SK-N-SH treated with all-trans-retinoic acid at 6 μM for 48 hours (cell line): ENCODE measurements around the gene DCUN1D2.
"Not testable (repeated sequence)": the region's sequence is repeated elsewhere in the genome, so short reads cannot be mapped to it uniquely, and the experiment has no call there.

ENCODE experiments used
- ATAC-seq: fragments of 200-7000 bp; cut with Tn5 transposase; 3 replicates; pipeline ENCODE4 v1.9.1; 2020; ENCODE audit warnings: mild to moderate bottlenecking, moderate library complexity
- ARNTL ChIP-seq: fragments of 450-650 bp; formaldehyde crosslinking; IDR thresholded peaks from 2 replicates; pipeline ENCODE4 v1.5.0; 2020; ENCODE audit warnings: low read depth, mild to moderate bottlenecking, moderate library complexity, borderline replicate concordance
- BACH2 ChIP-seq: fragments of 250-450 bp; sonication (Bioruptor Pico); IDR thresholded peaks from 2 replicates; pipeline ENCODE4 v1.9.0; 2021; ENCODE audit warnings: mild to moderate bottlenecking, borderline replicate concordance
- CSDC2 ChIP-seq: fragments of 250-450 bp; sonication (Bioruptor Pico); IDR thresholded peaks from 2 replicates; pipeline ENCODE4 v1.5.0; 2020; ENCODE audit warnings: mild to moderate bottlenecking, moderate library complexity
- ESRRG ChIP-seq: fragments of 250-450 bp; sonication (Bioruptor Pico); IDR thresholded peaks from 2 replicates; pipeline ENCODE4 v1.6.1; 2021; ENCODE audit warnings: mild to moderate bottlenecking
- GLIS3 ChIP-seq: fragments of 250-450 bp; sonication (Bioruptor Pico); IDR thresholded peaks from 2 replicates; pipeline ENCODE4 v1.5.0; 2020; ENCODE audit warnings: mild to moderate bottlenecking, moderate library complexity
- ISL1 ChIP-seq: fragments of 250-450 bp; sonication (Bioruptor Pico); IDR thresholded peaks from 2 replicates; pipeline ENCODE4 v2.1.2; 2022; ENCODE audit warnings: mild to moderate bottlenecking, moderate library complexity
- OSR1 ChIP-seq: fragments of 250-450 bp; sonication (Bioruptor Pico); IDR thresholded peaks from 2 replicates; pipeline ENCODE4 v1.8.0; 2022; ENCODE audit warnings: moderate library complexity, mild to moderate bottlenecking, inconsistent platforms
- PPARA ChIP-seq: fragments of 250-450 bp; sonication (Bioruptor Pico); IDR thresholded peaks from 2 replicates; pipeline ENCODE4 v1.5.0; 2020; ENCODE audit warnings: mild to moderate bottlenecking, borderline replicate concordance
- RARB ChIP-seq: fragments of 250-450 bp; sonication (Bioruptor Pico); IDR thresholded peaks from 2 replicates; pipeline ENCODE4 v1.8.0; 2021; ENCODE audit warnings: mild to moderate bottlenecking, moderate library complexity
- SNAI2 ChIP-seq: fragments of 250-450 bp; sonication (Bioruptor Pico); IDR thresholded peaks from 2 replicates; pipeline ENCODE4 v1.5.0; 2020; ENCODE audit warnings: mild to moderate bottlenecking, moderate library complexity
- TCF4 ChIP-seq: fragments of 250-450 bp; sonication (Bioruptor Pico); IDR thresholded peaks from 2 replicates; pipeline ENCODE4 v1.8.0; 2021; ENCODE audit warnings: mild to moderate bottlenecking, moderate library complexity, borderline replicate concordance
- TOX ChIP-seq: fragments of 250-450 bp; sonication (Bioruptor Pico); IDR thresholded peaks from 2 replicates; pipeline ENCODE4 v1.8.0; 2021; ENCODE audit warnings: mild to moderate bottlenecking, moderate library complexity, borderline replicate concordance
- ZC3H10 ChIP-seq: fragments of 250-450 bp; sonication (Bioruptor Pico); IDR thresholded peaks from 2 replicates; pipeline ENCODE4 v1.5.1; 2021; ENCODE audit warnings: mild to moderate bottlenecking, moderate library complexity
- ZFP3 ChIP-seq: fragments of 250-450 bp; sonication (Bioruptor Pico); IDR thresholded peaks from 2 replicates; pipeline ENCODE4 v1.5.0; 2020; ENCODE audit warnings: mild to moderate bottlenecking, moderate library complexity
- ZFP30 ChIP-seq: fragments of 450-650 bp; formaldehyde crosslinking; IDR thresholded peaks from 2 replicates; pipeline ENCODE4 v1.5.0; 2022; ENCODE audit warnings: mild to moderate bottlenecking, moderate library complexity
- ZNF565 ChIP-seq: fragments of 450-650 bp; formaldehyde crosslinking; conservative IDR thresholded peaks from 2 replicates; pipeline ENCODE4 v1.5.0; 2020; ENCODE audit warnings: low read depth, mild to moderate bottlenecking, moderate library complexity
- ZNF70 ChIP-seq: fragments of 450-650 bp; formaldehyde crosslinking; IDR thresholded peaks from 2 replicates; pipeline ENCODE4 v1.5.0; 2020; ENCODE audit warnings: mild to moderate bottlenecking, moderate library complexity
- ZNF8 ChIP-seq: fragments of 450-650 bp; formaldehyde crosslinking; IDR thresholded peaks from 2 replicates; pipeline ENCODE4 v1.5.0; 2020; ENCODE audit warnings: mild to moderate bottlenecking, moderate library complexity
- TF ChIP-seq, protein P1 (sequence below): fragments of 250-450 bp; sonication (Bioruptor Pico); IDR thresholded peaks from 2 replicates; pipeline ENCODE4 v1.8.0; 2020; ENCODE audit warnings: mild to moderate bottlenecking, moderate library complexity, borderline replicate concordance
- TF ChIP-seq, protein P2 (sequence below): fragments of 250-450 bp; sonication (Bioruptor Pico); IDR thresholded peaks from 2 replicates; pipeline ENCODE4 v1.5.1; 2020; ENCODE audit warnings: low read depth, mild to moderate bottlenecking, moderate library complexity
- TF ChIP-seq, protein P3 (sequence below): fragments of 250-450 bp; sonication (Bioruptor Pico); IDR thresholded peaks from 2 replicates; pipeline ENCODE4 v1.5.1; 2021; ENCODE audit warnings: mild to moderate bottlenecking, moderate library complexity
- TF ChIP-seq, protein P4 (sequence below): fragments of 250-450 bp; sonication (Bioruptor Pico); IDR thresholded peaks from 2 replicates; pipeline ENCODE4 v1.8.0; 2021; ENCODE audit warnings: low read depth, mild to moderate bottlenecking, moderate library complexity, borderline replicate concordance
- TF ChIP-seq, protein P5 (sequence below): fragments of 250-450 bp; sonication (Bioruptor Pico); IDR thresholded peaks from 2 replicates; pipeline ENCODE4 v1.5.0; 2020; ENCODE audit warnings: mild to moderate bottlenecking, moderate library complexity

Gene DCUN1D2

DNA sequence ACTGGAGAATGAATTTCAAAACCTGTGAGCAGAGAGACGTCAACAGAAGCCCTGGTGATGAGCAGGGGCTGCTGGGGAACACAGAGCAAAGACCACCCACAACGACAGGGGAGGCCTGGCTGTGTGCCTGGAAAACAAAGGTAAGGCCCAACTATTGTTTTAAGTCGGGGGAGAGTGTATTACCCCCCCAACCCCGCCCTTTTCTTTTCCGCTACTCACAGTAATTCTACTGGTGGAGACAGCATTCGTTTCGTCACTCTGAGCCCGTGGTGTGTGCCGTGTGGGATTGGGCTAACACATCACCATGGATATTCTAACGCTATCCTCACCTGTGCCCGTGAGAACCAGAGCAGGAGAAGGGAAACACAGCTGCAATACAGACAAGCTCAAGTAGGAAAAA is 18.7 kb downstream of the DCUN1D2 start:
- ATAC-seq, result no peak

DNA sequence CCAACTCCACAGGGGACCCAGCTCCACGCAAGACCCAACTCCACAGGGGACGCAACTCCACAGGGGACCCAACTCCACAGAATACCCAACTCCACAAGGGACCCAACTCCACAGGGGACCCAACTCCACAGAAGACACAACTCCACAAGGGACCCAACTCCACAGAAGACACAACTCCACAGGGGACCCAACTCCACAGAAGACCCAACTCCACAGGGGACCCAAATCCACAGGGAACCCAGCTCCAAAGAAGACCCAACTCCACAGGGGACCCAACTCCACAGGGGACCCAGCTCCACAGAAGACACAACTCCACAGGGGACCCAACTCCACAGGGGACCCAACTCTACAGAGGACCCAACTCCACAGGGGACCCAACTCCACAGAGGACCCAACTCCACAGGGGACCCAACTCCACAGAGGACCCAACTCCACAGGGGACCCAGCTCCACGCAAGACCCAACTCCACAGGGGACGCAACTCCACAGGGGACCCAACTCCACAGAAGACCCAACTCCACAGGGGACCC is 19.8 kb downstream of the DCUN1D2 start:
- ATAC-seq, result not testable (repeated sequence)

More for the DNA sequence above, 18.7 kb downstream of the DCUN1D2 start:
- TF ChIP-seq ZC3H10 (CRISPR knock-in tag) (no peak), ISL1 (CRISPR knock-in tag) (no peak), CSDC2 (CRISPR knock-in tag) (no peak), ZNF8 (CRISPR knock-in tag) (no peak), ZFP3 (CRISPR knock-in tag) (no peak), PPARA (no peak), ZNF70 (no peak), OSR1 (CRISPR knock-in tag) (no peak)

DNA sequence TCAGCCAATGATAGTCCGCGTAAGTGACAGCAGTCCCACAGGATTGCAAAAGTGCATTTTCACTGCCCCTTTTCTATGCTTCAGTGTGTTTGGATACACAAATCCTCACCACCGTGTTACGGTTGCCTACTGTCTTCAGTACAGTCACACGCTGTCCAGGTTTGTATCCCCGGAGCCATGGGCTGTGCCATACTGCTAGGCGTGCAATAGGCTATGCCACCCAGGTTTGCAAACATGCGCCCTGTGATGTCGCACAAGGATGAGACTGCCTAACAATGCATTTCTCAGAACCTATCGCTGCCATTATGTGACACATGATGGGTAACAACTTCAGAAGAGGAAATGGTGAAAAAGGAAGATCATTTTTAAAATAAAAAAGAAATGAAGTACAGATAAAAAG is 20.4 kb downstream of the DCUN1D2 start:
- TF ChIP-seq, protein P1, sequence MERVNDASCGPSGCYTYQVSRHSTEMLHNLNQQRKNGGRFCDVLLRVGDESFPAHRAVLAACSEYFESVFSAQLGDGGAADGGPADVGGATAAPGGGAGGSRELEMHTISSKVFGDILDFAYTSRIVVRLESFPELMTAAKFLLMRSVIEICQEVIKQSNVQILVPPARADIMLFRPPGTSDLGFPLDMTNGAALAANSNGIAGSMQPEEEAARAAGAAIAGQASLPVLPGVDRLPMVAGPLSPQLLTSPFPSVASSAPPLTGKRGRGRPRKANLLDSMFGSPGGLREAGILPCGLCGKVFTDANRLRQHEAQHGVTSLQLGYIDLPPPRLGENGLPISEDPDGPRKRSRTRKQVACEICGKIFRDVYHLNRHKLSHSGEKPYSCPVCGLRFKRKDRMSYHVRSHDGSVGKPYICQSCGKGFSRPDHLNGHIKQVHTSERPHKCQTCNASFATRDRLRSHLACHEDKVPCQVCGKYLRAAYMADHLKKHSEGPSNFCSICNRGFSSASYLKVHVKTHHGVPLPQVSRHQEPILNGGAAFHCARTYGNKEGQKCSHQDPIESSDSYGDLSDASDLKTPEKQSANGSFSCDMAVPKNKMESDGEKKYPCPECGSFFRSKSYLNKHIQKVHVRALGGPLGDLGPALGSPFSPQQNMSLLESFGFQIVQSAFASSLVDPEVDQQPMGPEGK (CRISPR knock-in tag), result no peak
- no peak for TF ChIP-seq ISL1 (CRISPR knock-in tag)
- no peak for TF ChIP-seq BACH2 (CRISPR knock-in tag)
- no peak for TF ChIP-seq ZFP3 (CRISPR knock-in tag)
- no peak for TF ChIP-seq PPARA
- TF ChIP-seq, protein P2, sequence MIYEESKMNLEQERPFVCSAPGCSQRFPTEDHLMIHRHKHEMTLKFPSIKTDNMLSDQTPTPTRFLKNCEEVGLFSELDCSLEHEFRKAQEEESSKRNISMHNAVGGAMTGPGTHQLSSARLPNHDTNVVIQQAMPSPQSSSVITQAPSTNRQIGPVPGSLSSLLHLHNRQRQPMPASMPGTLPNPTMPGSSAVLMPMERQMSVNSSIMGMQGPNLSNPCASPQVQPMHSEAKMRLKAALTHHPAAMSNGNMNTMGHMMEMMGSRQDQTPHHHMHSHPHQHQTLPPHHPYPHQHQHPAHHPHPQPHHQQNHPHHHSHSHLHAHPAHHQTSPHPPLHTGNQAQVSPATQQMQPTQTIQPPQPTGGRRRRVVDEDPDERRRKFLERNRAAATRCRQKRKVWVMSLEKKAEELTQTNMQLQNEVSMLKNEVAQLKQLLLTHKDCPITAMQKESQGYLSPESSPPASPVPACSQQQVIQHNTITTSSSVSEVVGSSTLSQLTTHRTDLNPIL, result no peak
- no peak for TF ChIP-seq ESRRG
- TF ChIP-seq TOX (CRISPR knock-in tag), result no peak
- no peak for TF ChIP-seq SNAI2 (CRISPR knock-in tag)
- TF ChIP-seq, protein P3, sequence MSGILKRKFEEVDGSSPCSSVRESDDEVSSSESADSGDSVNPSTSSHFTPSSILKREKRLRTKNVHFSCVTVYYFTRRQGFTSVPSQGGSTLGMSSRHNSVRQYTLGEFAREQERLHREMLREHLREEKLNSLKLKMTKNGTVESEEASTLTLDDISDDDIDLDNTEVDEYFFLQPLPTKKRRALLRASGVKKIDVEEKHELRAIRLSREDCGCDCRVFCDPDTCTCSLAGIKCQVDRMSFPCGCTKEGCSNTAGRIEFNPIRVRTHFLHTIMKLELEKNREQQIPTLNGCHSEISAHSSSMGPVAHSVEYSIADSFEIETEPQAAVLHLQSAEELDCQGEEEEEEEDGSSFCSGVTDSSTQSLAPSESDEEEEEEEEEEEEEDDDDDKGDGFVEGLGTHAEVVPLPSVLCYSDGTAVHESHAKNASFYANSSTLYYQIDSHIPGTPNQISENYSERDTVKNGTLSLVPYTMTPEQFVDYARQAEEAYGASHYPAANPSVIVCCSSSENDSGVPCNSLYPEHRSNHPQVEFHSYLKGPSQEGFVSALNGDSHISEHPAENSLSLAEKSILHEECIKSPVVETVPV (CRISPR knock-in tag), result no peak
- TF ChIP-seq TCF4 (CRISPR knock-in tag), result no peak
- TF ChIP-seq ZNF70, result no peak
- no peak for TF ChIP-seq ZNF565 (CRISPR knock-in tag)
- no peak for TF ChIP-seq RARB (CRISPR knock-in tag)
- no peak for TF ChIP-seq GLIS3 (CRISPR knock-in tag)
- ATAC-seq, result no peak

DNA sequence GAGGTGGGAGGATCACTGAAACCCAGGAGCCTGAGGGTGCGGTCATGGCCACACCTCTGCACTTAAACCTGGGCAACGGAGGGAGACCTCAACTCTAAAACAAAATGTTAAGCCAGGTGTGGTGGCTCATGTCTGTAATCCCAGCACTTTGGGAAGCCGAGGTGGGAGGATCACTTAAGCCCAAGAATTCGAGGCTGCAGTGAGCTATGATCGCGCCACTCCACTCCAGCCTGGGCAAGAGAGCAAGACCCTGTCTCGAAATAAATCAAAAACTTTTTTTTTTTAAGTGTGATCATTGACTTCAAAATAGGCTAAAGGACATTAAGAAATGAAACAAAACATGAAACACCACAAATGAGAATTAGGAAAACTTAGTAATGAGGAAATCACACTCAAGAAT is 20.9 kb downstream of the DCUN1D2 start:
- no peak for ATAC-seq
- TF ChIP-seq ZNF8 (CRISPR knock-in tag), result no peak
- no peak for TF ChIP-seq BACH2 (CRISPR knock-in tag)
- TF ChIP-seq, protein P4, sequence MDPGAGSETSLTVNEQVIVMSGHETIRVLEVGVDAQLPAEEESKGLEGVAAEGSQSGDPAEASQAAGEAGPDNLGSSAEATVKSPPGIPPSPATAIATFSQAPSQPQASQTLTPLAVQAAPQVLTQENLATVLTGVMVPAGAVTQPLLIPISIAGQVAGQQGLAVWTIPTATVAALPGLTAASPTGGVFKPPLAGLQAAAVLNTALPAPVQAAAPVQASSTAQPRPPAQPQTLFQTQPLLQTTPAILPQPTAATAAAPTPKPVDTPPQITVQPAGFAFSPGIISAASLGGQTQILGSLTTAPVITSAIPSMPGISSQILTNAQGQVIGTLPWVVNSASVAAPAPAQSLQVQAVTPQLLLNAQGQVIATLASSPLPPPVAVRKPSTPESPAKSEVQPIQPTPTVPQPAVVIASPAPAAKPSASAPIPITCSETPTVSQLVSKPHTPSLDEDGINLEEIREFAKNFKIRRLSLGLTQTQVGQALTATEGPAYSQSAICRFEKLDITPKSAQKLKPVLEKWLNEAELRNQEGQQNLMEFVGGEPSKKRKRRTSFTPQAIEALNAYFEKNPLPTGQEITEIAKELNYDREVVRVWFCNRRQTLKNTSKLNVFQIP, result no peak
- no peak for TF ChIP-seq ZNF70
- no peak for TF ChIP-seq ESRRG
- TF ChIP-seq, protein P5, sequence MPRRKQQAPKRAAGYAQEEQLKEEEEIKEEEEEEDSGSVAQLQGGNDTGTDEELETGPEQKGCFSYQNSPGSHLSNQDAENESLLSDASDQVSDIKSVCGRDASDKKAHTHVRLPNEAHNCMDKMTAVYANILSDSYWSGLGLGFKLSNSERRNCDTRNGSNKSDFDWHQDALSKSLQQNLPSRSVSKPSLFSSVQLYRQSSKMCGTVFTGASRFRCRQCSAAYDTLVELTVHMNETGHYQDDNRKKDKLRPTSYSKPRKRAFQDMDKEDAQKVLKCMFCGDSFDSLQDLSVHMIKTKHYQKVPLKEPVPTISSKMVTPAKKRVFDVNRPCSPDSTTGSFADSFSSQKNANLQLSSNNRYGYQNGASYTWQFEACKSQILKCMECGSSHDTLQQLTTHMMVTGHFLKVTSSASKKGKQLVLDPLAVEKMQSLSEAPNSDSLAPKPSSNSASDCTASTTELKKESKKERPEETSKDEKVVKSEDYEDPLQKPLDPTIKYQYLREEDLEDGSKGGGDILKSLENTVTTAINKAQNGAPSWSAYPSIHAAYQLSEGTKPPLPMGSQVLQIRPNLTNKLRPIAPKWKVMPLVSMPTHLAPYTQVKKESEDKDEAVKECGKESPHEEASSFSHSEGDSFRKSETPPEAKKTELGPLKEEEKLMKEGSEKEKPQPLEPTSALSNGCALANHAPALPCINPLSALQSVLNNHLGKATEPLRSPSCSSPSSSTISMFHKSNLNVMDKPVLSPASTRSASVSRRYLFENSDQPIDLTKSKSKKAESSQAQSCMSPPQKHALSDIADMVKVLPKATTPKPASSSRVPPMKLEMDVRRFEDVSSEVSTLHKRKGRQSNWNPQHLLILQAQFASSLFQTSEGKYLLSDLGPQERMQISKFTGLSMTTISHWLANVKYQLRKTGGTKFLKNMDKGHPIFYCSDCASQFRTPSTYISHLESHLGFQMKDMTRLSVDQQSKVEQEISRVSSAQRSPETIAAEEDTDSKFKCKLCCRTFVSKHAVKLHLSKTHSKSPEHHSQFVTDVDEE, result no peak
- no peak for TF ChIP-seq ZC3H10 (CRISPR knock-in tag)
- TF ChIP-seq, protein P1 (CRISPR knock-in tag), result no peak
- TF ChIP-seq ZFP3 (CRISPR knock-in tag), result no peak
- no peak for TF ChIP-seq ZFP30 (CRISPR knock-in tag)
- TF ChIP-seq GLIS3 (CRISPR knock-in tag), result no peak
- no peak for TF ChIP-seq TOX (CRISPR knock-in tag)
- no peak for TF ChIP-seq PPARA
- no peak for TF ChIP-seq RARB (CRISPR knock-in tag)
- no peak for TF ChIP-seq SNAI2 (CRISPR knock-in tag)
- no peak for TF ChIP-seq ARNTL (CRISPR knock-in tag)
- TF ChIP-seq, protein P2, result no peak
- no peak for TF ChIP-seq ISL1 (CRISPR knock-in tag)
- TF ChIP-seq TCF4 (CRISPR knock-in tag), result no peak
